UCSD-AML1 (cell line): Measurements from ENCODE around the gene RNF169.

Experiments used
- DNase-seq: peaks from one replicate; lab custom pipeline; 2025; ENCODE audit not compliant: unreplicated experiment; lab: John Stamatoyannopoulos, UW

Gene RNF169

GRCh38 chr11:74748211-74749126, at the start of gene RNF169:
TSS of gene RNF169 (plus strand) at chr11:74748849. CDS start at chr11:74748881, 32 bp downstream.
- DNase-seq, result peak; percentile 92

GRCh38 chr11:74699615-74700396, 48.8 kb upstream of the RNF169 start:
- DNase-seq, result no peak

GRCh38 chr11:74701351-74701750, 47.3 kb upstream of the RNF169 start:
- no peak for DNase-seq

GRCh38 chr11:74702383-74703007, 46.2 kb upstream of the RNF169 start:
- DNase-seq, result peak; percentile 52

GRCh38 chr11:74703211-74703610, 45.4 kb upstream of the RNF169 start:
- DNase-seq, result no peak

GRCh38 chr11:74707182-74707581, 41.5 kb upstream of the RNF169 start:
- no peak for DNase-seq

- no peak for DNase-seq
Measured at GRCh38 chr11:74707602-74708510, 40.8 kb upstream of the RNF169 start.

- no peak for DNase-seq
Measured at GRCh38 chr11:74709175-74709574, 39.5 kb upstream of the RNF169 start.

- DNase-seq, result no peak
Measured at GRCh38 chr11:74710281-74710938, 38.2 kb upstream of the RNF169 start.

GRCh38 chr11:74713686-74714085, 35.0 kb upstream of the RNF169 start:
- no peak for DNase-seq

- DNase-seq, result no peak
Measured at GRCh38 chr11:74714904-74715303, 33.7 kb upstream of the RNF169 start.

- no peak for DNase-seq
Measured at GRCh38 chr11:74717221-74717969, 31.3 kb upstream of the RNF169 start.

- no peak for DNase-seq
Measured at GRCh38 chr11:74719011-74719410, 29.6 kb upstream of the RNF169 start.

- DNase-seq, result no peak
Measured at GRCh38 chr11:74720596-74721478, 27.8 kb upstream of the RNF169 start.

GRCh38 chr11:74721479-74721835, 27.2 kb upstream of the RNF169 start:
- no peak for DNase-seq

- DNase-seq, result no peak
Measured at GRCh38 chr11:74723511-74723910, 25.1 kb upstream of the RNF169 start.

GRCh38 chr11:74725701-74726100, 22.9 kb upstream of the RNF169 start:
- no peak for DNase-seq

GRCh38 chr11:74726547-74727182, 22.0 kb upstream of the RNF169 start:
- peak; percentile 56 for DNase-seq
